ENCODE measurements around the gene CPSF4L.
"Not testable (repeated sequence)": the region's sequence is repeated elsewhere in the genome, so short reads cannot be mapped to it uniquely, and the experiment has no call there.

The CPSF4L gene

GRCh38 chr17:73267648-73268537, 6.2 kb upstream of the CPSF4L start:
- DNase-seq, result no peak

- no peak for DNase-seq
Observed at GRCh38 chr17:73266796-73267195, 5.1 kb upstream of the CPSF4L start.

- DNase-seq, result no peak
Observed at GRCh38 chr17:73265646-73266640, 4.3 kb upstream of the CPSF4L start.

- DNase-seq, result not testable (repeated sequence)
Observed at GRCh38 chr17:73264448-73264847, 2.8 kb upstream of the CPSF4L start.

- DNase-seq, result no peak
Observed at GRCh38 chr17:73262676-73263642, 1.3 kb upstream of the CPSF4L start.

GRCh38 chr17:73261952-73262675, 434 bp upstream of the CPSF4L start:
- DNase-seq, result no peak

GRCh38 chr17:73257516-73257915, 4.2 kb downstream of the CPSF4L start:
- DNase-seq, result no peak

GRCh38 chr17:73256220-73256619, 5.5 kb downstream of the CPSF4L start:
- DNase-seq, result no peak

- DNase-seq, result peak; percentile 70
Observed at GRCh38 chr17:73255671-73256181, 6.0 kb downstream of the CPSF4L start.

GRCh38 chr17:73251871-73252270, 9.8 kb downstream of the CPSF4L start:
- no peak for DNase-seq

GRCh38 chr17:73250851-73251640, 10.6 kb downstream of the CPSF4L start:
- DNase-seq, result no peak

GRCh38 chr17:73249700-73250099, 12.0 kb downstream of the CPSF4L start:
- no peak for DNase-seq

GRCh38 chr17:73248532-73248931, 13.1 kb downstream of the CPSF4L start:
- DNase-seq, result no peak

GRCh38 chr17:73247726-73248125, 14.0 kb downstream of the CPSF4L start:
- no peak for DNase-seq

- no peak for DNase-seq
Observed at GRCh38 chr17:73240561-73240960, 21.1 kb downstream of the CPSF4L start.

- DNase-seq, result no peak
Observed at GRCh38 chr17:73237714-73238113, 24.0 kb downstream of the CPSF4L start.

- no peak for DNase-seq
Observed at GRCh38 chr17:73234736-73235135, 26.9 kb downstream of the CPSF4L start.

- peak; percentile 56 for DNase-seq
Observed at GRCh38 chr17:73232587-73233373, 28.9 kb downstream of the CPSF4L start.

GRCh38 chr17:73231841-73232586, 29.7 kb downstream of the CPSF4L start:
- peak; percentile 98 for DNase-seq
